Hepatocyte (in vitro differentiated cells): ENCODE measurements around the gene NAPA.

Experiments
- EZH2 ChIP-seq: fragments of 200-600 bp; sonication (generic); IDR thresholded peaks from 2 replicates; pipeline ENCODE4 v1.6.1; 2016; ENCODE audit warnings: antibody characterized with exemption, mild to moderate bottlenecking, borderline replicate concordance
- EZH2phosphoT487 ChIP-seq: fragments of 200-600 bp; sonication (generic); IDR thresholded peaks from one replicate; pipeline ENCODE4 v1.6.1; 2018; ENCODE audit warnings: antibody characterized with exemption, mild to moderate bottlenecking, low read depth, moderate library complexity; ENCODE audit not compliant: unreplicated experiment, severe bottlenecking

- no peak for TF ChIP-seq EZH2
- no peak for TF ChIP-seq EZH2phosphoT487
Measured at GRCh38 chr19:47464675-47465419, 50.0 kb downstream of the NAPA start.
